ENCODE results near the gene MFN2. TPM values are rescaled to one million over a fixed set of nuclear protein-coding genes. Genes with fewer than 3 reads are reported as not detected.

MFN2 gene
- total and polyA plus RNA-seq, 4 donors: 26.7 to 70.8 (median 39.9) TPM

DNA sequence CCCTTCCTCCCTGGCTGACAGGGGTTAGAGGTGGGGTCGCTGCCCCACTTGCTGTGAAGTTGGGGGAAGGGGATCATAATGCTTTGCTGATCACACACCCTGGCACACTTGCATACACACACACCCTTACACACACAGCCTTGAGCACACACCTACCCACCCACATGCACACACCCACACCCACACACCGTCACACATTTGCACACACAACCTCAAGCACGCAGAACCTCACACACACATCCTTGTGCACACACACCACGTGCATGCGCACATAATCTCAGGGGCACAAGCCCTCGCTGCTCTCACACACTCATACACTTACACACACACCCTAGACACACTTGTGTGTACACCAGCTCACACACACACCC is 66.5 kb downstream of the MFN2 start:
- WGBS, 2 donors: 80 to 92% methylated on average over 5 to 6 of the region's 6 CpGs
- no peak for ATAC-seq (ENCODE audit: insufficient read depth, low FRiP score)
- TF ChIP-seq, protein P1, sequence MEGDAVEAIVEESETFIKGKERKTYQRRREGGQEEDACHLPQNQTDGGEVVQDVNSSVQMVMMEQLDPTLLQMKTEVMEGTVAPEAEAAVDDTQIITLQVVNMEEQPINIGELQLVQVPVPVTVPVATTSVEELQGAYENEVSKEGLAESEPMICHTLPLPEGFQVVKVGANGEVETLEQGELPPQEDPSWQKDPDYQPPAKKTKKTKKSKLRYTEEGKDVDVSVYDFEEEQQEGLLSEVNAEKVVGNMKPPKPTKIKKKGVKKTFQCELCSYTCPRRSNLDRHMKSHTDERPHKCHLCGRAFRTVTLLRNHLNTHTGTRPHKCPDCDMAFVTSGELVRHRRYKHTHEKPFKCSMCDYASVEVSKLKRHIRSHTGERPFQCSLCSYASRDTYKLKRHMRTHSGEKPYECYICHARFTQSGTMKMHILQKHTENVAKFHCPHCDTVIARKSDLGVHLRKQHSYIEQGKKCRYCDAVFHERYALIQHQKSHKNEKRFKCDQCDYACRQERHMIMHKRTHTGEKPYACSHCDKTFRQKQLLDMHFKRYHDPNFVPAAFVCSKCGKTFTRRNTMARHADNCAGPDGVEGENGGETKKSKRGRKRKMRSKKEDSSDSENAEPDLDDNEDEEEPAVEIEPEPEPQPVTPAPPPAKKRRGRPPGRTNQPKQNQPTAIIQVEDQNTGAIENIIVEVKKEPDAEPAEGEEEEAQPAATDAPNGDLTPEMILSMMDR (IDR thresholded peaks at IDR 0.05; ENCODE audit: control extremely low read depth, extremely low read depth): no peak

DNA sequence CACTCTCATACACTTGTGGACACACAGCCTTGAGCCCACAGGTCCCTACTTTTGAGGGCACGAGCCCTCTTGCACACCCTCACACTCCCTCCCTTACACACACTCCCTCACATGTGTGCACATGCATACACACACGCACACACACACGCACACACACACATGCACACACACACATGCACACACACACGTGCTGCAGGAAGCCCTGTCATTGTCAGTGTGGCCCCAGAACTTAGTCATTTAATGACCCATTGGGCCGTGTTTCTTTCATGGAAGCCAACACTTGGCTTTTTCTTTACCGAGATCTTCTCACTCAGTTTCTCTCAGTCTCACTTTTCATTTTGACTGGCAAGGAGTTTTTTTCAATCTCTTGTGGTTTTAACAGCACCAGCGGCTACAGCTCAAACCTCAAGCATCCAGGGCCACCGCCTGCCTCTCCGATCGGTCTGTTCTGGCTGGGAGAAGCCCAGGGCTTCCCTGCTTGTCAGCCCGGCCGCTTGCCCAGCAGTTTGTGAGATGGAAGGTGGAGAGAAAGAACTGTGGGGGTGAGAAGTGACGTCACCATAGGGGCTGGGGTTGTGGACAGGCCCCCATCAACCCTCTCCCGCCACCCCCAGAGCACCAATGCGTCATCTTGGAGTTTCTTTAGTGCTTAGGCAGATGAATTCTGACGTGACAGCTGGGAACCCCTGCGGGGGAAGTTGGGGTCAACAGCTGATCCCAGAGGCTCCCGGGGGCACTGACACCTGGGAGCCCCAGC is 67.1 kb downstream of the MFN2 start:
- H3K27me3 ChIP-seq (ENCODE audit: control insufficient read depth in 3 of 3, insufficient read depth in 3 of 3, low read length in 2 of 3): peaks cover 0 to 9% (median 0%) of the 10 kb centered on the region in 3 donors
- H3K9ac ChIP-seq (ENCODE audit: insufficient read depth in 1 of 2, low read length in 2 of 2): no peak overlapping the region
- no peaks in the 10 kb centered on the region for H3K36me3 ChIP-seq (ENCODE audit: control insufficient read depth in 4 of 4, insufficient read depth in 4 of 4, low read length in 4 of 4)
- H3K27ac ChIP-seq (ENCODE audit: low read depth in 1 of 2, low read length in 1 of 2): no peak overlapping the region
- peaks cover 0 to 2% (median 0%) of the 10 kb centered on the region in 4 donors for H3K9me3 ChIP-seq (ENCODE audit: control insufficient read depth in 4 of 4, insufficient read depth in 3 of 4, low read length in 3 of 4)
- DNase-seq (no peak), ATAC-seq (ENCODE audit: insufficient read depth, low FRiP score) (no peak)
- TF ChIP-seq, protein P1 (IDR thresholded peaks at IDR 0.05; ENCODE audit: control extremely low read depth, extremely low read depth): no peak
- no peak overlapping the region for H3K4me3 ChIP-seq
- H3K4me1 ChIP-seq (ENCODE audit: control insufficient read depth in 5 of 5, insufficient read depth in 5 of 5, low read length in 5 of 5): peaks cover 0 to 5% (median 0%) of the 10 kb centered on the region in 5 donors
- WGBS, 2 donors: 47 to 52% methylated on average over 18 of the region's 18 CpGs

More for the DNA sequence above, 66.5 kb downstream of the MFN2 start:
- Histone ChIP-seq H3K9ac (ENCODE audit: insufficient read depth in 1 of 2, low read length in 2 of 2) (no peak overlapping the region), H3K36me3 (ENCODE audit: control insufficient read depth in 4 of 4, insufficient read depth in 4 of 4, low read length in 4 of 4) (no peaks in the 10 kb centered on the region), H3K27ac (ENCODE audit: low read depth in 1 of 2, low read length in 1 of 2) (no peak overlapping the region), H3K4me1 (ENCODE audit: control insufficient read depth in 5 of 5, insufficient read depth in 5 of 5, low read length in 5 of 5) (no peaks in the 10 kb centered on the region), H3K9me3 (ENCODE audit: control insufficient read depth in 4 of 4, insufficient read depth in 3 of 4, low read length in 3 of 4) (peaks cover 0 to 2% (median 0%) of the 10 kb centered on the region in 4 donors), H3K27me3 (ENCODE audit: control insufficient read depth in 3 of 3, insufficient read depth in 3 of 3, low read length in 2 of 3) (peaks cover 0 to 9% (median 0%) of the 10 kb centered on the region in 3 donors), H3K4me3 (no peak overlapping the region)
- DNase-seq: no peak

DNA sequence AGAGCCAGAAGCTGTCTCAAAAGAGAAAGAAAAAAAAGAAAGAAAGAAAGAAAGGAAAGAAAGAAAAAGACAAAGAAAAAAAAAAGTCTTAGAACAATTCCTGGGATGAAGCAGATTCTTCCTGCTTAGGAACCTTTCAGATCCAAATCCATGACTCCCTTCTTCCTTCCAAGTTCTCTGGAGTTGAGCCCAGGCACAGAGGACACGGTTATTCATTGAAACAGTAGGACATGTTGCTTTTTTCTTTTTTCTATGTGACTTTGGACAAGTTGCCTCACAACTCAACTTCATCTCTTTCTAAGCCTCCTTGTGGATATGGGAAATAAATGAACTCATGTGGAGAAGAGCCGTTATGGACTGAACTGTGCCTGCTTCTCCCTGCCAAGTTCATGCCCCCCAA is 68.1 kb downstream of the MFN2 start:
- H3K9ac ChIP-seq (ENCODE audit: insufficient read depth in 1 of 2, low read length in 2 of 2): no peak overlapping the region
- TF ChIP-seq, protein P1 (IDR thresholded peaks at IDR 0.05; ENCODE audit: control extremely low read depth, extremely low read depth): no peak
- WGBS, 2 donors: 67 to 77% methylated on average over 2 of the region's 2 CpGs

More for the DNA sequence above, 68.1 kb downstream of the MFN2 start:
- ATAC-seq (ENCODE audit: insufficient read depth, low FRiP score) (no peak), DNase-seq (no peak)
- Histone ChIP-seq H3K4me3 (no peak overlapping the region), H3K27ac (ENCODE audit: low read depth in 1 of 2, low read length in 1 of 2) (no peak overlapping the region), H3K9me3 (ENCODE audit: control insufficient read depth in 4 of 4, insufficient read depth in 3 of 4, low read length in 3 of 4) (peaks cover 0 to 2% (median 0%) of the 10 kb centered on the region in 4 donors), H3K27me3 (ENCODE audit: control insufficient read depth in 3 of 3, insufficient read depth in 3 of 3, low read length in 2 of 3) (peaks cover 0 to 9% (median 0%) of the 10 kb centered on the region in 3 donors), H3K36me3 (ENCODE audit: control insufficient read depth in 4 of 4, insufficient read depth in 4 of 4, low read length in 4 of 4) (no peaks in the 10 kb centered on the region), H3K4me1 (ENCODE audit: control insufficient read depth in 5 of 5, insufficient read depth in 5 of 5, low read length in 5 of 5) (peaks cover 0 to 6% (median 0%) of the 10 kb centered on the region in 5 donors)
